SHP77 (cell line): Measurements from ENCODE around the gene SP8.

Experiments
- DNase-seq, 2 experiments: peaks; one replicate each; lab custom pipeline; 2025; lab: John Stamatoyannopoulos, UW

SP8 gene

DNA sequence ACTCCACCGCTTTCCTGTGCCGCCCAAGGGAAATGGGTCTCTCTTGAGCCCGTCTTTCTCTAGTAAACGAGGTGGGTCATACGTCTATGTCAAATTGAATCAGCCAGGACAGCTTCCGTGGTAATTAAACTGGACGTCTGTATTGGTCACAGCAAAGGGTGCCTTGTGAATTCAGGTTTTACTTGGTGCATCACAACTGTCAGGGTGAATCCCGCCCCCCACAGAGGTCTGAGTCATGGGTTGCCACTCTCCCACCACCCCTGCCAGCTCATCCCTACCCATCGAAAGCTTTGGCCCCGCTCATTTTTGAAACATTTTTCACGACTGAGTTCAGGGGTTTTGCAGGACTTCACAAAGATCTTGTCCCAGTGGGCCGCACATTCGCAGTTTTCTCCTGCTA, 8.0 kb upstream of the SP8 start:
- DNase-seq, result no peak

DNA sequence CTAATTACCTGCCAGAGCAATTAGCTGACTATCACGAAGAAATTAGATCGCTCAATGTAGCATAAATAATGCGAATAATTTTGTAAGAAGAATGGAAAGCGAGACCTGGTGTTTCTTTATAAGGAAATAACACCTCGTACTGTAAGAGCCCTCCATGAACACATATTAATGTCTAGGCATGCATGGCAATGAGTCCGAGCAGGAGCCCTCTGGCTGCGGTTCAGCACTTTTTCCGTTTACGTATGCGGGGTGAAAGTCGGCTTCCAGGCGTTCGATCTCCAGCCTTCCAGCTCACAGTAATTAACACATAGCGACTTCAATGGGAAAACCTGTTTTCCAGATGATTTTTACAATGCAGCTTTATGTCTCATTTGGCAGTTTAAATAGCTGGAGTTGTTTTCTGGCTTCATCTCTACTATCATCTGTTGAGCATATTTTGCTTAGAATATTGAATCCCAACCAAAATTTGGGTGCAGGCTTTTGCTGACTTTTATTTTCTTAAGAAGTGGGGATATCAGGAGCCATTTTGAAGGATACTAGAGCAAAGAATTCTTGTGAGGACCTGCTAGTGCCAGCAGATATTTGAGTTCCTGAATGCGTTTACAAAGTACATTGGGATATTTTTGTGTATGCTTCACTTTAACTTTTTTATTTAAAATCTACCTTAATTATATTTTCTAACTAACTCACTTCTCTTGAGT, 7.2 kb upstream of the SP8 start:
- no peak for DNase-seq

DNA sequence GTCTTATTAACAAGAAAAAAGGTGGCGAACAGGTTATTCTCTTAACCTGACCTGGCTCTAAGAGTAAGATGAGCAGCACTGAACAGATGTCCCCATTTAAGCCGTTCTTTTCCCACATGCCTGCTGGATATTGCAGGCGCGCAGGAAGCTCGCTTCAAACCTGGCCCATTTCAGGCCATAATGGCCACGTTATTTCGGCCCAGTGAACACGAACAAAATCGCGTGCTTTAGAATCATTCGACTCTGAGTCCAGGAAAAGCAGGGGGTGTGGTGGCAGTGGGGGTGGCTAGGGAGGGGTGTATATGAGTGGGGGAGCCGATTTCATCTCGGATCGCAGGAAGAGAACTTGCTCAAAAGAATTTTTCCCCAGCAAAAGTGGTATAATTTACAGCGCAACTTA, 6.6 kb upstream of the SP8 start:
- no peak for DNase-seq

DNA sequence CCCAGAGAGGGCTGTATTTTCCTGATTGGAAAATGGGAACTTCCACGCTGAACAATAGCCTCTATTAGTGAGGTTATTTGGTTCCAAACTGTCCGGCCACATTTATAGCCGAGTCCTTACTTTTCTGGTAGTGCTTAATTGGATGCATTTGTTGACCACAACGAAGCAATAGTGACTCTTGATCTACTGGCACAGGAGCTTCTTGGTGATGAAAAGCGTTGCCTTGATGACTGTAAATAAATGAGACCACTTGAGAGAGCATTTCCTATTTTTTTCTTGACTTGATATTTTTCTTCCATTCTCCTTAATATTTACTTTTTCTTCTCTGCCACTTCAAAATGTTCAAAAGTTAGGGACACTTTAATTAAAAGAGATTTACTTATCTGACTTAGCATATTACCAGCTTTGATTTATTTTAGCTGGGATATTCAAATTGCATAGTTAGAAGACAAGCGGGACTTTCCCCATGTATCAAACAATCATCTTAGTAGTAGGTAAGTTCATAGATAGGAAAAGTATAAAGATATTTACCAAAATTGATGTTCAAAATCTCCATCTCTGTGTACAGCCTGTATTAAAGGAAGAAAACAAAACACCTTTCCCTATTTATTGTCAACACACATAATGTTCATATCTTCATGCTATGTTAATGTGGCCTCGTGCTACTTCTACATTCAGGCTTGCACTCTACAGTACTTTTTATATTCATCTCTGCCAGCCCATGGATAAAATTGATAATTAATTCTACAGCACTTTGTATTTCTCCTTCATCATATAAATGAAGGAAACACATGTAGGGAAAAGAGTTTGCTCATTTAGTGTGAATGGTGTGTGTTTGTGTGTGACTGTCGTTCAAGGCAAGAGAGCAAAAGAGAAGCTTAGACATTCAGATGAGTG, 5.1 kb upstream of the SP8 start:
- DNase-seq, result no peak

GRCh38 chr7:20790375-20790774, 3.7 kb upstream of the SP8 start:
- no peak for DNase-seq

GRCh38 chr7:20788420-20788990, 1.8 kb upstream of the SP8 start:
- DNase-seq, result no peak

DNA sequence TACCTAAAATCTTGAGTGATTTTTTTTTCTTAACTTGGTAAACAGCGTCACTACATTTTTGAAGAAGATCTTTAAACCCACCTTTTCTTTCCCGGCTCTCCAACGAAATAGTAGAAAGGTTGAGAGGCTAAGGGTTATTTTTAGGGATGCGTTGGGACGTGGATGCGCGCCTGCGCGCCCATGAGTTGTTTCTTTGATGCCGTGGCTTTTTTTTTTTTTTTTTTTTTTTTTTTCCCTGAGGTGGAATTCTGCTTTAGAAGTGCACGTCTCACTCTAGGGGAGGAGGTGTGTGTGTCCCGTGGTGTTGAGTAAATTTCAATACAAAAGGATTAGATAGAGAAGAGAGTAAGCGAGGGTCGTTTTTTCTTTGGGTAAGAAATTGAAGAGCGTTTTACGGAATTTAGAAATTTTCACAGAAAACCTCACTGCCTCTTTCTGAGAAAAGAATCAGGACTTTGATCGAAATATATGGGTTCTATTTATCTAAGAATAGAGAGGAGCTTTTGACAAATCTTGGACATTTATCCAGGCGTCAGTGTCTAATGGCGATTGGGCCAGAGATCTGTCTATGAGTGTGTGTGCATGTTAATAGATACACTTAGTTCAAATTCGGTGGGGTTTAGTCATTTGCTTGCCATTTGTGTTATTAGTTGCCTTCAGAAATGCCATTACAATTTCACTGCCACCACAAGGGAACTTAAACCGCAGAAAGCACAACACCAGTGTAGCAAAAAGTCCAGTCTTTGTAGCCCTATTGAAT, 1.2 kb upstream of the SP8 start:
- no peak for DNase-seq

GRCh38 chr7:20786421-20786778, 286 bp downstream of the SP8 start:
- peak in 1 of 2 experiments; percentile 17 for DNase-seq

DNA sequence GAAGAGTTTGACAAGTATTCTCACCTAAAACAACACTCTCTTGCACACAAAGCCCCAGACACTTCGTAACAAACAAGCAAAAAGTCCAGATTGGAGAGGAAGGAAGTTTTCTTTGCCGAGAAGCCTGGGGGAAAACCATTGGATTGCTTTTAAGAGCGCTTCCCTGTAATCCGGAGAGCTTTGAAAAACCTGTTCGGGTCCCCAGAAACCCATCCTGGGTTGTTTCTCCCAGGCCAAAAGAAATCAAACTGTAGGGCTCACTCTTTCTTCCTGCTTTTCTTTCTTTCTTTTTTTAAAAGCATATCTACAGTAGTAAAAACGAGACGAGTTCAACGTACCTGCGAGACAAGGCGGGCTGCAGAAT, 655 bp downstream of the SP8 start:
- no peak for DNase-seq

GRCh38 chr7:20785157-20786048, 1.3 kb downstream of the SP8 start:
- peak; percentile 40 to 42 for DNase-seq

DNA sequence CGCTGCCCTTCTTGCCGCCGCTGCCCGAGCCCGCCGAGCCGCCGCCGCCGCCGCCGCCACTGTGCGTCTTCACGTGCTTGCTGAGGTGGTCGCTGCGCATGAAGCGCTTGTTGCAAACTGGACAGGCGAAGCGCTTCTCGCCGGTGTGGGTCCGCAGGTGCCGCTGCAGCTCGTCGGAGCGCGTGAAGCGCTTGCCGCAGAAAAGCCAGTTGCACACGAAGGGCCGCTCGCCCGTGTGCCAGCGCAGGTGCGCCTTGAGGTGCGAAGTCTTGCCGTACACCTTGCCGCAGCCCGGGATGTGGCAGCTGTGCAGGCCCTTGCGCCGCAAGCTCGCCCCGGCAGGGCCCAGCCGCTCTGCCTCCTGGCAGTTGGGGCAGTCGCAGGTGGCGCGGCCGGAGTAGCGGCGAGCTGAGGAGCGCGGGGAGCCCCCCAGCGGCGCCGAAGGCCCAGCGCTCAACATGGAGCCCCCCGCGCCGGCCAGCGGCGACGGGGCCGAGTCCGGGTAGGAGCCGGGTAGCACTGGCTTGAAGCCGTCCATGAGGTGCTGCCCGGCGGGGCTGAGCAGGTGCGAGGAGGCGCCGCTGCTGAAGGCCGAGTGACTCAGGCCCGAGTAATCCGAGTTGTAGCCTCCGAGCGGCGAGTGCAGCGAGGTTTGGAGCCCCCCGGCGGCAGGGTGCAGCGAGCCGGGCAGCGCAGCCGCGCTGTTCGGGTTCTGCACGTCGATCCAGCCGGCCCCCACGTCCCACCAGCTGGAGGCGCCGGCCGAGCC, 2.1 kb downstream of the SP8 start:
- DNase-seq, result peak; percentile 61 to 68

GRCh38 chr7:20783700-20784387, 2.8 kb downstream of the SP8 start:
- no peak for DNase-seq

GRCh38 chr7:20783125-20783699, 3.5 kb downstream of the SP8 start:
- DNase-seq, result no peak

GRCh38 chr7:20779041-20779440, 7.6 kb downstream of the SP8 start:
- no peak for DNase-seq

GRCh38 chr7:20778063-20778721, 8.5 kb downstream of the SP8 start:
- peak; percentile 57 to 60 for DNase-seq

DNA sequence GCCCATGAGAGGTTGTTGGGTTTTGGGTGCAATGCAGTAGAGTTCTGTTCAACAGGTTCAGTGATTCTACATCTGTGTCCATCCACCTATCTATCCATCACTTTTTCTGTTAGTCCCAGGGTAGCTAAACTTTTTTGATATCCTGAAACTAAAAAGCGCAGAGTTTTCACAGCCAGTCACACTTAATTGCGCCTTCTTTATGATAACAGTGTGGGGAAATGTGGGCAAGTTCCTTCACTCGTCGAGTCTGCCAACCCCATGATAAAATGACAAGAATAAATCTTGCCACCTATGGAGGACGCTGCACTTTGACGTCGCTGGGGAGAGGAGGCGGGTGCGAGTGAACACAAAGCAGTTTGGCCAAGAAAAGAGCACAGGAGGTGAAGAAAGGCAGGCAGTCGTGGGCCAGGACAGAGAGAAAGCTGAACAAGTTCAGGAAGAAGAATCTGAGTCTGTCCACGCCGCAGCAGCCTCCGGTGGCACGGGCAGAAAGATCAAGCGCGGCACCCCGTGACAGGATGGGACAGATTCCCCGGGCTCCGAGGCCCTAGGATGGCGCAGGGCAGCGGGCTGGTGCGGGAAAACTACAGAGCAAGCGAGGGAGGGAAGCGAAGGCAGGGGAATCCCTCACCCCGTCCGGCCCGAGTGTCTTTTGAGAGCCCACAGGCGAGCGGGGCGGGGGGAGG, 9.2 kb downstream of the SP8 start:
- peak in 1 of 2 experiments; percentile 49 for DNase-seq

DNA sequence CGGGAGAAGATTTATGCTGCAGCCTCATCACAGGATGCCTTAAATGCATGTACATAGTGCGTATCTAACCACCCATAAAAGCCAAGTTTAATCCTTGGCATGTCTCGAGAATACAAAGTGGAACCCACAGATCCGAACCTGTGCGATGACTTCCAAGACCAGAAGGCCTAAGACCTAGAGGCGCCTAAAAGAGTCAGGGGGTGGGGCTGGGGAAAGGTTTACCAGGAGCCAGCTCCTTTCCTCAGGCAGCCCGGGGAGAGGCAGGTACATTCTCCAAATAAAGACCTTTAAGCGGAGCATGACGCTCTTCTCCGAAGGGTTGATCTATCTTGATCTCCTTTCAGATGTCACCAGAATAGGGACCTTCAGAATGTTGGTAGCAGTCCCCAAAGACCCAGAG, 9.7 kb downstream of the SP8 start:
- no peak for DNase-seq

DNA sequence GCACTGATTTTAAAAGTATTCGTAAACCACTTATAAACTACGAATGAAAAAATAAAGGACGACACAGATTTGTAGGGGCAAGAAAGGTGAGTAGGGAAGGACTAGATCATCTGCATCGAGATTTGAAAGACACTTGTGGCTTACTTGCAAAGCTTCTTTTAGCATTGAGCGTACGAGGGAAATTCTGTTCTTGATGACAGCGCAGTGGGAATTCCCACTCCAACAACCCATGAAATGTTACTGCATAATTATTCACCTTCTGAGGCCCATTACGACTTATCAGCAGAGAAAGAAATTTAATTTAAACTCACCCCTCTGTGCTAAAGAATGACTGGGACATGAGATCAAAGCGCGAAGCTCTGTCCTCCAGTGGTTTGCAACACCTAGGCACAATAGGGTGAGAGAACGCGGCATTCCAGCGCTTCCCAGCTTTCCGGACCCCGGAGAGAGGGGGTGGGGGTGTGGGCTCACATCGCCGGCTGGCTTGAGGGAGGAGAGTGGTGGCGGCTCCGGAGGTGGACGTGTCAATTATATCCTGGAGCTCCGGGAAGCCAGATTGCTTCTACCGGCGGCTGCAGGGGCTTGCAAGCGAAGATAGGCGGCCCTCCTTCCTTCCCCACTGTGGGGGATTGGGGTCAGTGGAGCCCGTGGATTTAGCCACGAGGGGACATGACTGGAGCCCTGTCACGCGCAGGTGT, 10.3 kb downstream of the SP8 start:
- DNase-seq, result no peak
